Measurements from ENCODE around the gene MAST4.
"Not testable (repeated sequence)": the region's sequence is repeated elsewhere in the genome, so short reads cannot be mapped to it uniquely, and the experiment has no call there.

MAST4 gene

DNA sequence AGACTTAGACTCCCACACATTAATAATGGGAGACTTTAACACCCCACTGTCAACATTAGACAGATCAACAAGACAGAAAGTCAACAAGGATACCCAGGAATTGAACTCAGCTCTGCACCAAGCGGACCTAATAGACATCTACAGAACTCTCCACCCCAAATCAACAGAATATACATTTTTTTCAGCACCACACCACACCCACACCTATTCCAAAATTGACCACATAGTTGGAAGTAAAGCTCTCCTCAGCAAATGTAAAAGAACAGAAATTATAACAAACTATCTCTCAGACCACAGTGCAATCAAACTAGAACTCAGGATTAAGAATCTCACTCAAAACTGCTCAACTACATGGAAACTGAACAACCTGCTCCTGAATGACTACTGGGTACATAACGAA is 156.5 kb downstream of the MAST4 start:
- DNase-seq, result not testable (repeated sequence)

DNA sequence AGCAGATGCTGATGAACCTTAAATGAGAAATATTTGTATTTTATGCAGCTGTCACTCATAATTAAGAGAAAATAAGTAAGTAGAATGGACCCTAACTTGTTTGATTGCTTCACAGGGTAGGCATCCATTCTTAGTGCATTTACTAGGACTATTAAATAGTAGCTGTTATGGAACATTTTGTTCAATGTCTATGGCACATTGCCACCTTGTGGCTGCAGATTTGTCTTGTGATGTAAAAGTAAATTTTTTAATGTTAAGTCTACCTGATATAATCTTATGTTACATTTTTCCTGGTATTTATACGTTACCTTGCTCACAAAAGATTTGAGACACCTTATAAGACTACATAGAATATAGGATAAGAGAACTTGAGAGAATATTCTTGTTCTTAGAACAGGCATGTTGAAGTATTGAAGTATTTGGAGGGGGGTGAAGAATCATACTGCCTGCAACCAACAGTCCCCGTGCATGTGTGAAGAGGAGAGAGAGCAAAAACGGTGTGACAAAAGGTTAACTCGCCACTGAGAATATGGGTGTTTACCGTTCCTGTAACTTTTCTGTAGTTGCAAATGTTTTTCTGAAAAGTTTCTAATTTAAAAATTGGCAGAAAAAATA is 161.1 kb downstream of the MAST4 start:
- DNase-seq, result peak; percentile 49 to 82

DNA sequence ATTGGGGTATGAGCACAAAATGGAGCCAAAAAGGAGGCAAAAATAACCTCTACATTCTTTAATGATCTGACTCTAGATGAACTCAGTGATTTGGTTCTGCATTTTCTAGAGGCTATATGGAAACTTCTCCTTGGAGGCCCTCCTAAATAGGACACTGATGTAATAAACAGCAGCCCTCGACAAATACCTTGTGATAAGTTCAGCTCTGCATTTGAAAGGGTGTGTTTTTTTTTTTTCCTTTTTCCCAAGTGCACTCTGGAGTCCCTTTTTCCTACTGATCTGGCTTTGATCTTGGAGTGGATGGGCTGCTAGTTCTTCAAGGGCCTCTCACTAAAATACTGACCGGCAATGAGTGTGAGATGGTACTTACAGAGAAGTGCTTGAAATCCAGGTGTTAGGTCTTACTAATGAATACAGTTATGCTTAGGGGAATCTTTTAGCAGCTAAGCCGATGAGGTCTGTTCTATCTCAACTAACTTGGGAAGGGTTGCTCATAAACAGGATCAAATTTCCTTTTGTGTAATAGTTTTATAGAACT is 161.7 kb downstream of the MAST4 start:
- DNase-seq, result no peak

DNA sequence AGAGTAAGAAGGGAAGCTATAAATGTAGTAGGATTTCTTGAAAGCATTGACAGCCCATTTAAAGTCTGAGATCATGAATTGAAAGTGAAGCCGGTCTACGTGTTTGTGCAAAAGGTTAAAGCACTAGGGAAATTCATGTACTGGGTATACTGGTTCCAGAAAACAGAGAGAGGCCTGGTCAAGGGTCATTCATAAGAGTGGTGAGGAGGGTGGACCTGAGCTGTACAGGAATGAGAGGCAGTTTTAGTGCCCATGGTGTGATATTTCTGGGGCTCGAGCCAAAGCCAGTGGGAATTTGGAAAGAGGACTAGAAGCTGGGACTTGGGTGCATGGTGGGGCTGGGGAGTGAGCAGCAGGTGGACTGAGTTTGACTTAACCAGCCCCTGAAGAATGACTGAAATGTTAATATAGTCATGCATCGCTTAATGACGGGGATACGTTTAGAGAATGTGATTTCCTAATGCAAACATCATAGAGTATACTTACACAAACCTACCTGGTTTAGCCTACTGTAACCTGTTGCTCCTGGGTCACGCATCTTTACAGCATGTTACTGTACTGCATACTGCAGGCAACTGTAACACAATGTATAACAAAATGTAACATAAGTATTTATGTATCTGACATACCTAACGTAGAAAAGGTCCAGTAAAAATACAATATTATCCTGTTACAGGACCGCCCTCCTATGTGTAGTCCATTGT is 173.0 kb downstream of the MAST4 start:
- no peak for DNase-seq

DNA sequence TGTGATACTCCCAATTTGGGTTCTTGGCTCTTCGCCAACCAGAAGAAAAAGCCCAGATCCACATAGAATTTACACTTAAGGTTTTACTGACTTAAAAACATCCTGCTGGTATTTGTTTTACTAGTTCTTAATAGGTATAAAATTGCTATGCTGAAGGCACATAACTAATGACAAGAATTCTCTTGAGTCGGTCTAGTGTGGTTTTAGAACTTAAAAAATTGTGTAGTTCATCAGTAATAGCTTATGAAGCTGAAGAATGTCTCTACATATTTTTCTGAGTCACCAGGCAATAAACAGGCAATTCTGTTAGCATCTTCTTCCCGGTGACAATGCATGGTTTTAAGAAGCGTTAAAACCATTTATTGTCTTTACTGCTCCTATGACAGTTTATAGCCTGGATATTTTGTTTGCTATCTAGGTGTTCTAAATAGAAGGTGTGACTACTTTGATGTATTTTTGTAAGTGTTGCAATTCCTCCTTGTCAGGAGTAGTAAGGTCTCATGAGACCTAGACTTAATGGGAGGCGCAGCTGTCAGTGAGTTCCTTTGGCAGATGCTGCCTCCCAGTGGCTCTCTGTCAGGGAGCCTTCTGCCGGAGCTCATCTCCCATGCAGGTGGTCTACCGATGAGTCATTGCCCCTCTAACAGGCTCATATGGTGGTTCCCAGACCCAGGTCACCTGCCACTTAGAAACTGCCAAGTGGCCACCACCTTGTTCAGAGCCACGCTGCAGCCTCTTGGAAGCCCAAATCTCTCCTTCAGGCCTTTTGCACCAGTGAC is 173.8 kb downstream of the MAST4 start:
- DNase-seq, result no peak

DNA sequence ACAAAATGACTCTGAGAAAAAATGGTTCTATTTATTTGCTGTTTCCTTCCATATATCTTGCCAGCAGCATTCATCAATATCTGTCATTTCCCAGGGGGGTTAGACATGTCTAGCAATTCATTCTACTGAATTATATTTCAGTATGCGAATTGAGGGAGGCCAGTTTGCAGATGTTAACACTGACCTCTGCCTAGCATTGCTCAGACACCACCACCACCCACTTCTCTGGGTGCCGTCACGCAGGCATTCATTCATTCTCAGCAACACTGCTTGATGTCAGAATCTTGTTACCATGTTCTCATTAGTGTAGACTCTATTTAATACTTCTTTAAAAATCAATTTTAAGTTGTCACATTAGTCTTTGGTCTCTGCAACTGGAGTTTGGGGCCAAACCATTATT is 181.7 kb downstream of the MAST4 start:
- DNase-seq, result no peak

DNA sequence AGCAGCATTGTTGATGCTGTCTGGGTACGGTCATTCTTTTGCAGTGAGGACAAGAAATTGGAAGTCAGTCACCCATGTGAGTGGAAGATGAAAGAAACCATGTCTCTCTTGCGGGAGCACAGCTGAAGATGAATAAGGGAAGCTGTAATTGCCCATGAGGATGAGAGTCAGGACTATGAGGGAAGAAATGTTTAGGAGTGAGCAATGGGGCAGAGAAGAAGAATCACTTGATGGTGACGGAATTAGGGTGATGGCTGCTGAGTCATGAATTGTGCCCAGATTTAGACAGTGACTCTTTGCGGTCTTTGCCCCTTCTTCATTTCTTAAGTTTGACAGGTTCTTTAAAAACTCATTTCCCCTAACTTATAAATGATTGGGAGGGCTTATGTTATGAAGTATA is 183.3 kb downstream of the MAST4 start:
- DNase-seq, result peak in 1 of 2 donors; percentile 3

DNA sequence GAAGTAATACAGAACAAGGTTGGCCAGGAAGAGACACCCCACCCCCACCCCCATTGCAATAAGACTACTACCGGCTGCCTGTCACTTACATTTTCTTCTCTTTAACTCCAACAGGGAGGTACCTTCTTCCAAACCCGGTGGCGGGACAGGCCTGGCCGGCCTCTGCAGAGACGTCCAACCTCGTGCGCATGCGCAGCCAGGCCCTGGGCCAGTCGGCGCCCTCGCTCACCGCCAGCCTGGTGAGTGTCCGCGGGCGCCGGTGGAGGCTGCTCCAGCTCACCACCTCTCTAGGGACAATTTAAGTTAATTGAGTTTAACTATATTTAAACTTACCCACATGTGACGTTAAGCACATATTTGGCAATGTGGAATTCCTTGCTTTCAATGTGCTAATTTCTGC is 192.4 kb downstream of the MAST4 start:
- no peak for DNase-seq

DNA sequence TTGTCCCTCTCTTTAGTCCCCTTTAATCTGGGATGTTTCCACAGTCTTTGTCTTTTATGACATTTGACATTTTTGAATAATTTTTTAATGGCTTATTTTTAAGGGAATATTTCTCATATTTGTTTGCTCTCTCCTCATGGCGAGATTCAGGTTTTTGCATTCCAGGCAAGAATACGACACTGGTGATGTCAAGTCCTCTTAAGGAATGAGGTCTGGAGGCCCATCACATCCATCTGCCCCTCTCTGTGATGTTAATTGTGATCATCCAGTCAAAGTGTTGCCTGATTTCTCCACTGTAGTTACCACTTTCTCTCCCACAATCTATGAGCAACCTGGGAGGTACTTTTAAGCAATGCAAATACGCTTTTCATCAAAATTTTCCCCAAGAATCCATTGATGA is 193.2 kb downstream of the MAST4 start:
- no peak for DNase-seq

DNA sequence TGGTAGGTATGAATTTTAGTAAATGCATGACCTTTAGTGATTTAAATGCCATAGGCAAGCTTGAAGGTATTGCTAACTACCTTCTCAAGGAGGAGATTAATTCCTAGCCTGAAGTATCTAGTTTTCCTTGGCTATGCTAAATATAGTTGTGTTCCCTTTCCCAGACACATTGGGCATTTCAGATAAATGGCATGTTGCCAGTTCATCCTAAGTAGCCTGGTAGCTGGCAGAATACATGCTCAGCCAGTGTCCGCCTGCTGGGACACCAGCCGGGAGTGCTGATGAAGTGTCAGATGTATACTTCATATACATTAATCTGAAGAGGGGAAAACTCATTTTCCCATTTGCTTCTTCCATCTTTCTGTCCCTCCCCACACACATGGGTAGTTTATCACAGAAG is 196.9 kb downstream of the MAST4 start:
- DNase-seq, result no peak

DNA sequence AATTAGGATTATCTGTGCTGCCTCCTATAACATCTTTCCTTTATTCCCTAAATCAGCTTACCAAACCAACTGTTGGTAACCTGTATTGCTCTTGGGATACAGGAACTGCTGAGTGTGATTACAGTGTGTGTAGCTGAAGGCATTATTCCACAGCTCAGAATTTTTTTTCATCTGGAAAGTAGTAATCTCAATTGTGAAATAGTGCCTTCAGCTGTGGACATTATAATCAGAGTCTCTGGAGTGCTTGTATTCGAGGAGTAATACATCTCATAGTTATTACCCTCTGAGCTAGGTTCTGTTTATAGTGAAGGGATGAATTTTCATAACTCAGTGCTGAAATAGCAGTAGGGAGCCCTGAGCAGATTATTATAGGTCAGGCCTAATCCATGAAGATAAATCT is 199.5 kb downstream of the MAST4 start:
- no peak for DNase-seq

DNA sequence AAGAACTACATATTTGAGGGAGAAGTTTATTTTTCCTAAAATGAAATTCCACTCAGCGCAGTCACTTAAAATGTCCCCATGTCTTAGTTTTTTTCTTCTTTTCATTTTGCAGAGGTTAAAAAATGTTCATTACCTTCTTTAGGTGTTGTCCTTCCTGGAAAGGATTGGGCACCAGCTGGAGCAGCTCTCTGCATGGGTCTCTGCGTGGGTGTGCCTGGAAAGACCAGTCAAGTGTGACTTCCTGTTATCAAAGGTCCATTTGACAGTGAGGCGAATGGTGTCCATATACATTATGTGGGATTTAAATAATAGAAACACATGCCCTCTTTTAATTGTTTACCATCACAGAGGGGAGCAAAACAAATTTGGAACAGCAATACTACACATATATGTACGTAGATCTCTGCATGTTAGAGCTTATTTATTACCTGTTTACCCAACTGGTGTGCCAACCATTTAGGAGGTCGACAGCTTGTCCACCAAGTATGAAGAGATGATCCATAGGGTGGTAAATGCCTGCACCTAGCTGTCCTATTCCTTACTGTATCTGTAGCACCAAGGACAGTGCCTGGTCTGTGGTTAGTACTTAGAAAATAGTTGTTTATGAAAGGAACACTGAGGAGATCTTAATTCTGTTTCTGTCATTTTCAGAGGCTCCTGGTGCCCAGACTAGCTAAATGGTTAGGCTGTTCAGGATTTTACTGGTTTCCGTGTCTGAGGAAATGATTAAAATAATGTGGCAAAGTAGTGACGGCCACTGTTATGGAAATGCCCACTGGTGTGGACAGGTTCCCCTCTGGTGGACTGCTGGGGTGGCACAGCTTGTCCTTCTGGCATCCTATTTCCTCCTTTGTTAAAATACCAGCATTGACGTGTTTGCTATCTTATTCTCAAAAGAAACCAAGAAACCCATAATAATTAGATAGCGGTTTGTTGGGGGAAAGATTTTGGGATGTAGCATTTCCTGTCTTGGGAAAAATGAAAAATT is 200.4 kb downstream of the MAST4 start:
- no peak for DNase-seq

DNA sequence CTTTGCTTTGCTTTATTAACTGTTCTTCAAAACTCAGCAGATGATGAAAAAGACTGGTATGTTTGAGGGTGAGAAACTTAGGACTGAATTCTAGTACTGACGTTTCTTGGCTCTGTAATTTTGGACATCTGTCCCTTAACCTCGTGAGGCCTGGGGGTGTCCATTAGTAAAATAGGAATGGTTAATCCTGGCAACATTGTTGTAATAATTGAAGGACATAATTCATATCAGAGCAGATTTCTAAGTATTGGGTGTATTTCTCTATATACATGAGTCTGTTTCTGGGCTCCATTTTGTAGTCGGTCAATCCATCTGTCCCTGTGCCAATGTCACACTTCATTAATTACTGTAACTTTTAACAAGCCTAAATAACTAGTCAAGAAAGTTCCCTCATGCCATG is 206.7 kb downstream of the MAST4 start:
- DNase-seq, result no peak

DNA sequence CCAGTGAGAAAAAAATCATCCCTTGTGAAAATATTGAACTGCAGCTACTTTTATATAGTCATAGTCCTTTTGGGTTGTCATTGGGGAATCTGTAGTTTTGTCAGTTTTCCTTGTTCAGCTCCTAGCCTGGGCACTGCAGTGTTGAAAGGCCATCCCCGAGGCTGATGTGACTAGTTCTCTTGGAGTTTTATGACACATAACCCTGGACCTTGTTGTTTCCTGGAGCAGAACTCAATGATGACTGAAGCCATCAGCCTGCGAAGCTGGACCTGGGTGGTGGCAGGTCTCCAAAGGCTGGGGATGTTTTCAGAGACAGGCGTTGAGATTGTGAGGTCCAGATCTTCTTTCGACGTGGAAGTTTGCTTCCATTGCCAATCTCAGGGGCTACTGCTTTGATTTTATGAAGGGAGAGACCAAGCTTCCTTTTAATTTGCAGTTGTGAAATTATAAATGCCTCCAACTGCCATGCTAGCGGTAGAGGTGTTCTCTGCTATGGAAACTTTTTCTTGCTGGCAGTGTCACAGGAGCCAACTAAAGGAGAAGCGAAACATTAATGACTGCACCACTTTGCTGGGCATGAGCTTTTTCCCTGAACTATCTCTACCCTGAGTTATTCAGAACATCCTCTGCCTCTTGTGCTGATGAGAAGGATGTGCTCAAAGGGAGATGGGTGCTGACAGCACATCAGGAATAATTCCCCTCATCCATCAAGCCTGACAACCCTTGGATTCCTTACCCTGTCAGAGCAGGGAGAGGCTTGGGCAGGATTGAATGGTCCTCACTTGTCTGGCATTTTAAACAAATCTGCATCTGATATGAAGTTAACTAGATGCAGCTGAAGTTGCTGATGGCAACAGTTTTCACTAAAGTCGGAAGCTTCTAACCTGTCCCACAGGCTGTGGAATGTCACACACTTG is 209.6 kb downstream of the MAST4 start:
- no peak for DNase-seq

DNA sequence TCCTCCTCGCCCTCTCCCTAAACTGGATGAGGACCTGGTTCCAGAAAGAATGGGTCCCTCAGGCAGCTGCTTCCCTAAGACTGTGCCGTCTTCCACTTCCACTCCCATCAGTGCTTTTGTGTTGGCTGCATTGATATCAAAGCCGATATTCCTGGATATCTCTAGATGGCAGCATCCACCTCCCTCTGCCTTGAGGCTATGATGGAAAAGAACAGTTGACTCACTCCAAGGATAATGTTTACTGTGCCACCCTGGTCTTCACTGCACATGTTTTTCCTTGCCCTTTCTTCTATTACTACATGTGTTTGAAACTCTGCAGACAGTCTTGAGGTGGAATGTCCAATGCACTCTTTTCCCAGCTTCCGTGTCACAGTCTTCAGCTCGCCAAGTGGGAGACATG is 211.6 kb downstream of the MAST4 start:
- no peak for DNase-seq

DNA sequence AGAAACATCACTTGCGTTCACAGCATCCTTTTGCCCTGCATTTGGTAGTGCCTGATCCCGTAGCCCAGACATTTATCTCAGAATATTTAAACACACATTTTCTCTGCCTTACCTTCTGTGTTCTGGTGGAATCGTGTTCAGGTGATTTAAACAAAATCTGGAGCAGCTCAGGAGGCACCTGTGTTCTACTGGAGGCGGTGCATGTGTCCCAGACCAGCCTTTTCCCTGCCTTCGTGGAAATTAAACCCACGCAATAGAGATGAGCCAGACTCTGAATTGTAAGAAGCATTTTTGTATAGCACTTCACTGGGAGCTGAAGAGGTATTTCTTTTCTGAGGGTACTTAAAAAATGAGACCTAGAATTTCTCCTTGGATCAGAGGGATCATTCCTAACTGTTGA is 212.5 kb downstream of the MAST4 start:
- no peak for DNase-seq

DNA sequence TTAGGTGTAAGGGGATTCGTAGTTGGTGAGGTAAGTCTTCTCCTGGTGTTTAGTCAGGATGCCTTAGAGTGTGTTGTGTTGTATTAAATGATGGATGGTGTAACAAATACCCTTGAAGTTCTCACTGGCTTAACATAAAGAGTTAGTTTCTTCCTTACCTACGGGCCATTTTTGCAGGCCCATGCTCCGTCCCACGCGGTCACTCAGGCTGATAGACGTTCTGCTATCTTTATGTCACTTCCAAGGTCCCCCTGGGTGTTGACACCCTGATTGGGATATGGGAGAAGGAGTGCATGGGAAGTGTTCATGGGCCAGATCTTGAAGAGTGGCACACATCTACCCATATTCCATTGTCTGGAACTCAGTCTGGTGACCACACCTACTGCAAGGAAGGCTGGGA is 214.0 kb downstream of the MAST4 start:
- DNase-seq, result no peak

DNA sequence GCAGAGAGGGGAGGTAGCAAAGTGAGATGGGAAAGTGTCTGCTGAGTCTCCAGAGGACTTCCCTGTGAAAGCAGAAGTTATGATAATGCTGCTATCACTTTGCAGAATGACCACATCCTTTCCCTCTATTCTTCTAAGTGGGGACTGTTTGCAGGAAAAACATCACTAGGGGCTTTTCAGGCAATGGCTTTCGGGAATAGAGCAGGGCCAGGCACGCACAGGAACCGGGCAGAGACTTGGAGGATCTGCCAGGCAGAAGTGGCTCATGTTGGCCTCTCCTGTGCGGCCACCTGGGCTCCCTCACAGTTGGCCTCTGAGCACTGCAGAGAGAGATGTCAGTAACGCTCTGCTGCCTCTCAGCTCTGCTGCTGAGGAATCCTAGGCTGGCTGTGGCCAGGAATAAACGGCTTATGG is 214.7 kb downstream of the MAST4 start:
- DNase-seq, result no peak

DNA sequence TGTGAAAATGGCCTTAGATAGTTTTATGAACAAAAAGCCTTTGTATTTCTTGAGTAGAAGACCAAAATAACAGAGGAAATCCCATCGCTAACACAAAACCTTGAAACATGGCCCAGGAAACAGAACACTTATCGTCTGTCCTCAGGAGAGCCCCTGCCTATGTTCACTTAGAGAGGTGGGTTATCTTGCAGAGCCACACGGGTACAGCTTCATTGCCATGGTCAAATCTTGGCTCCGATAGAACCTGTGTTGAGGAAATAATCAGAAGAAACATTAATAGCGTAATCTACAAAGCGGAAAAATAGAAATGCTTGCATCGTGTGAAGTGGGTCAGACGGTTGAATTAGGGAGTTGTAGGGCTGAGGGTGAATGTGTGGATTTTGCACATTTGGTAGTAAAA is 216.1 kb downstream of the MAST4 start:
- no peak for DNase-seq

DNA sequence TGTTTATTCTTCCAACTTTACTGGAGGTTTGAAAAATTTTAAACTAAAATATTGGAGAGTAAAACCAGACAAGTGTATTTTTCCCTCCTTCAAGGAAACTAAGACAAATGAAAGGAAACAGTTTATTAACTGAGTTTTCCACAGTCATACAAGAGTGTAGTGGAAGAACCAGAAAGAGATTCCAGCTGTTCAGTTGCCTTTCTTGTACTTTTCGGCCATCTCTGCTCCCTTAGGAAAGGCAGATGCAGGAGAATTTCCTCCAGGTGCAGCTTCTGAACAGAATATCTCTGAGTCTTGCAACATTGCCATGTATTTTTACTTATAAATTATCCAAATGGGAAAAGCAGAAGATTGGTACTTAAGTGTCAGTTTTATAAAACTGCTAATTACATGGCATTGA is 217.1 kb downstream of the MAST4 start:
- no peak for DNase-seq

Data from inflammatory macrophage treated with lipopolysaccharide for 1 hour (primary cell).